HepG2 (cell line): Measurements from ENCODE around the gene NUDCD2. TPM values are rescaled to one million over a fixed set of nuclear protein-coding genes. Genes with fewer than 3 reads are reported as not detected.

Experiments
- ATAC-seq: fragments of 200-7000 bp; cut with Tn5 transposase; 3 replicates; pipeline ENCODE4 v1.9.1; 2020; ENCODE audit warnings: mild to moderate bottlenecking, moderate library complexity
- BruUV-seq: library from RNA; stranded (reverse); fragments of 400-500 nt; replicated peaks from 2 replicates; lab custom pipeline; 2021; lab: Mats Ljungman, UMichigan
- CTCF ChIA-PET: fragments of 300-600 bp; formaldehyde crosslinking; extraction: SDS; loops from one replicate; lab custom pipeline; 2021; ENCODE audit warnings: low total read pairs, inconsistent platforms, low intra/inter-chr PET ratio; lab: Yijun Ruan, JAX
- POLR2A ChIA-PET: fragments of 350-600 bp; sonication (Branson Sonifier 250); formaldehyde crosslinking; loops from one replicate; lab custom pipeline; 2020; ENCODE audit warnings: antibody characterized with exemption, inconsistent platforms; lab: Yijun Ruan, JAX
- DNase-seq: peaks from one replicate; pipeline ENCODE4 v3.0.0-alpha.2; 2015; ENCODE audit warnings: low spot score
- FAIRE-seq: peaks from 3 replicates; lab custom pipeline; 2011; peaks lifted over from hg19 to GRCh38; lab: Jason Lieb, UNC
- H2AFZ ChIP-seq: one replicate; pipeline ENCODE4 v1.6.1; 2011; ENCODE audit warnings: low read length, inconsistent platforms
- H3K27ac ChIP-seq: fragments of 300-600 bp; 3 replicates; pipeline ENCODE4 v1.8.0; 2011; ENCODE audit warnings: mixed run types, mild to moderate bottlenecking, mixed read lengths, low read length, inconsistent platforms; ENCODE audit not compliant: insufficient read depth; ENCODE audit errors: extremely low read length
- H3K27me3 ChIP-seq, 2 experiments: fragments of 200-600 bp in 1 of 2; 2 replicates in 1 of 2; 3 replicates in 1 of 2; pipeline versions ENCODE4 v1.6.0 to v1.8.0; 2011; ENCODE audit warnings: low read length in 2 of 2, mild to moderate bottlenecking in 2 of 2, moderate library complexity in 2 of 2, inconsistent platforms in 1 of 2; ENCODE audit not compliant: insufficient read depth in 2 of 2, control insufficient read depth in 1 of 2
- H3K36me3 ChIP-seq, 2 experiments: fragments of 200-600 bp in 1 of 2; replicated peaks in 1 of 2; 2 replicates in 1 of 2; 3 replicates in 1 of 2; pipeline versions ENCODE4 v1.5.1 to v1.8.0; 2011; ENCODE audit warnings: low read length in 2 of 2, inconsistent platforms in 1 of 2; ENCODE audit not compliant: insufficient read depth in 2 of 2, control insufficient read depth in 1 of 2
- H3K4me1 ChIP-seq: 2 replicates; pipeline ENCODE4 v1.5.1; 2012; ENCODE audit warnings: low read length, inconsistent platforms; ENCODE audit not compliant: insufficient read depth
- H3K4me2 ChIP-seq: 2 replicates; pipeline ENCODE4 v1.6.0; 2011; ENCODE audit warnings: low read depth, low read length, inconsistent platforms
- H3K4me3 ChIP-seq, 3 experiments: fragments of 200-600 bp in 1 of 3; sonication (generic), shearing (Covaris generic) in 1 of 3; replicated peaks in 1 of 3; 2 replicates each; pipeline ENCODE4 v1.5.1; 2011 to 2016; ENCODE audit warnings: low read length in 3 of 3, inconsistent platforms in 2 of 3, low read depth in 2 of 3, mild to moderate bottlenecking in 2 of 3, control low read depth in 1 of 3, mixed read lengths in 1 of 3; ENCODE audit not compliant: insufficient read depth in 1 of 3
- H3K79me2 ChIP-seq: one replicate; pipeline ENCODE4 v1.6.1; 2011; ENCODE audit warnings: low read length, inconsistent platforms; ENCODE audit not compliant: insufficient read depth
- H3K9ac ChIP-seq: 2 replicates; pipeline ENCODE4 v1.6.0; 2011; ENCODE audit warnings: mild to moderate bottlenecking, low read depth, low read length, inconsistent platforms; ENCODE audit not compliant: insufficient read depth
- H3K9me3 ChIP-seq: 2 replicates; pipeline ENCODE4 v1.5.1; 2012; ENCODE audit warnings: mild to moderate bottlenecking, low read length
- H4K20me1 ChIP-seq: 2 replicates; pipeline ENCODE4 v1.6.0; 2011; ENCODE audit warnings: inconsistent platforms, mild to moderate bottlenecking, low read length, moderate library complexity; ENCODE audit not compliant: insufficient read depth
- HBP1 ChIP-seq: IDR thresholded peaks from 2 replicates; pipeline ENCODE4 v1.6.1; 2016; ENCODE audit warnings: low read depth, control low read depth
- ZBTB8A ChIP-seq: sonication (generic); formaldehyde crosslinking; IDR thresholded peaks from 2 replicates; pipeline ENCODE4 v1.4.0; 2020; ENCODE audit warnings: mild to moderate bottlenecking, low read depth, missing genetic modification reagents, borderline replicate concordance
- ZNF567 ChIP-seq: sonication (generic); formaldehyde crosslinking; IDR thresholded peaks from 2 replicates; pipeline ENCODE4 v1.8.1; 2023; ENCODE audit warnings: mild to moderate bottlenecking, missing genetic modification reagents, borderline replicate concordance
- WGBS: methylation state at CpG from one replicate; pipeline ENCODE4 v1.1.6; 2017; ENCODE audit warnings: low lambda C conversion rate; 5-methylcytosine and 5-hydroxymethylcytosine counted together
- in situ Hi-C: cut with HindIII; loops from 2 replicates; pipeline ENCODE4 v1.10.0; 2017; ENCODE audit warnings: low pct_unique_long_range_greater_than_20kb; ENCODE audit not compliant: extremely low pct_ligation_motif_present
- intact Hi-C: fragments of 100-400 bp; cut with micrococcal nuclease; formaldehyde crosslinking; loops from one replicate; pipeline ENCODE4 v1.10.0; 2022; ENCODE audit not compliant: unreplicated experiment
- polyA plus RNA-seq, 8 experiments: library from polyadenylated mRNA; depleted of rRNA in 3 of 8; stranded (reverse) in 7 of 8; unstranded in 1 of 8; fragments of >200 nt; fragmentation: Illumina TruSeq in 4 of 8; extraction: Trizol in 4 of 8; gene quantifications; 2 replicates each; pipeline versions ENCODE4 v1.2.1 to v1.2.3, GENCODE V29; 2011 to 2016; ENCODE audit warnings: low read depth in 4 of 8, missing spikeins in 1 of 8, mixed read lengths in 1 of 8; ENCODE audit not compliant: insufficient read depth in 1 of 8
- total RNA-seq, 5 experiments: library from RNA; depleted of rRNA; stranded (reverse); fragments of >200 nt; fragmentation: Illumina TruSeq; extraction: Trizol; gene quantifications; 2 replicates each; pipeline ENCODE4 v1.2.3, GENCODE V29; 2016; ENCODE audit warnings: low read depth in 1 of 5
- TF ChIP-seq, protein P1 (sequence below): sonication (generic); formaldehyde crosslinking; IDR thresholded peaks from 2 replicates; pipeline ENCODE4 v1.4.0; 2020; ENCODE audit warnings: mild to moderate bottlenecking, low read depth, missing genetic modification reagents
- TF ChIP-seq, protein P2 (sequence below): sonication (generic); formaldehyde crosslinking; IDR thresholded peaks from 2 replicates; pipeline ENCODE4 v1.4.0; 2020; ENCODE audit warnings: mild to moderate bottlenecking, missing genetic modification reagents

Gene NUDCD2
- total and polyA plus RNA-seq, 2 of the 13 experiments (the other 11 are each of a cell fraction or from before 2014, with no cell fraction given) = 14.8 to 39.2 TPM

DNA sequence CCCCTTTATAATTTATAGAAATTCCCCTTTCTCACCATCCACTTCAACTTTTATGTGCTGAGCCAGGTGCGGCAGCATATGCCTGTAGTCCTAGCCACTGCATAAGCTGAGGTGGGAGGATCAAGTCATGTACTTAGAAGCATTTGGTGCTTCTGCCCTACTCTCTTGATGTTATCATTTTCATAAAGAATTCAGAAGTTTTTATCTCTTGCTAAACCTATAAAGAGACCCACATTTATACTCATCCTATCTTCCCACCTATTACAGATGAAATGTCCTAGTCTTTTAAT, 19.0 kb upstream of the NUDCD2 start:
- no peaks in the 10 kb centered on the region for H3K9me3 ChIP-seq
- TF ChIP-seq, protein P1, sequence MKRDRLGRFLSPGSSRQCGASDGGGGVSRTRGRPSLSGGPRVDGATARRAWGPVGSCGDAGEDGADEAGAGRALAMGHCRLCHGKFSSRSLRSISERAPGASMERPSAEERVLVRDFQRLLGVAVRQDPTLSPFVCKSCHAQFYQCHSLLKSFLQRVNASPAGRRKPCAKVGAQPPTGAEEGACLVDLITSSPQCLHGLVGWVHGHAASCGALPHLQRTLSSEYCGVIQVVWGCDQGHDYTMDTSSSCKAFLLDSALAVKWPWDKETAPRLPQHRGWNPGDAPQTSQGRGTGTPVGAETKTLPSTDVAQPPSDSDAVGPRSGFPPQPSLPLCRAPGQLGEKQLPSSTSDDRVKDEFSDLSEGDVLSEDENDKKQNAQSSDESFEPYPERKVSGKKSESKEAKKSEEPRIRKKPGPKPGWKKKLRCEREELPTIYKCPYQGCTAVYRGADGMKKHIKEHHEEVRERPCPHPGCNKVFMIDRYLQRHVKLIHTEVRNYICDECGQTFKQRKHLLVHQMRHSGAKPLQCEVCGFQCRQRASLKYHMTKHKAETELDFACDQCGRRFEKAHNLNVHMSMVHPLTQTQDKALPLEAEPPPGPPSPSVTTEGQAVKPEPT = no peak
- no peak for TF ChIP-seq HBP1
- TF ChIP-seq ZBTB8A (CRISPR knock-in tag) = no peak
- TF ChIP-seq ZNF567 (CRISPR knock-in tag) = no peak
- TF ChIP-seq, protein P2, sequence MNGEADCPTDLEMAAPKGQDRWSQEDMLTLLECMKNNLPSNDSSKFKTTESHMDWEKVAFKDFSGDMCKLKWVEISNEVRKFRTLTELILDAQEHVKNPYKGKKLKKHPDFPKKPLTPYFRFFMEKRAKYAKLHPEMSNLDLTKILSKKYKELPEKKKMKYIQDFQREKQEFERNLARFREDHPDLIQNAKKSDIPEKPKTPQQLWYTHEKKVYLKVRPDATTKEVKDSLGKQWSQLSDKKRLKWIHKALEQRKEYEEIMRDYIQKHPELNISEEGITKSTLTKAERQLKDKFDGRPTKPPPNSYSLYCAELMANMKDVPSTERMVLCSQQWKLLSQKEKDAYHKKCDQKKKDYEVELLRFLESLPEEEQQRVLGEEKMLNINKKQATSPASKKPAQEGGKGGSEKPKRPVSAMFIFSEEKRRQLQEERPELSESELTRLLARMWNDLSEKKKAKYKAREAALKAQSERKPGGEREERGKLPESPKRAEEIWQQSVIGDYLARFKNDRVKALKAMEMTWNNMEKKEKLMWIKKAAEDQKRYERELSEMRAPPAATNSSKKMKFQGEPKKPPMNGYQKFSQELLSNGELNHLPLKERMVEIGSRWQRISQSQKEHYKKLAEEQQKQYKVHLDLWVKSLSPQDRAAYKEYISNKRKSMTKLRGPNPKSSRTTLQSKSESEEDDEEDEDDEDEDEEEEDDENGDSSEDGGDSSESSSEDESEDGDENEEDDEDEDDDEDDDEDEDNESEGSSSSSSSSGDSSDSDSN = no peak
- H2AFZ ChIP-seq = no peak overlapping the region
- peaks cover 7 to 34% of the 10 kb centered on the region in 2 experiments for H3K36me3 ChIP-seq
- no peaks in the 10 kb centered on the region for H3K27me3 ChIP-seq
- ChIA-PET CTCF (no interaction called here), POLR2A (no interaction called here)
- H3K4me2 ChIP-seq = no peak overlapping the region
- WGBS = 100% methylated on average over 1 of the region's 1 CpG
- H4K20me1 ChIP-seq = no peaks in the 10 kb centered on the region
- H3K4me3 ChIP-seq = no peak overlapping the region
- no TSS peak for BruUV-seq
- H3K27ac ChIP-seq = no peak overlapping the region
- in situ Hi-C loops = no loop called here
- no peak overlapping the region for H3K9ac ChIP-seq
- H3K4me1 ChIP-seq = no peaks in the 10 kb centered on the region
- intact Hi-C loops = no loop called here
- no peak for DNase-seq
- no peaks in the 10 kb centered on the region for H3K79me2 ChIP-seq
- FAIRE-seq = no peak
- ATAC-seq = no peak
